IMR-90 (cell line): ENCODE data around the gene CDCP1. TPM values are rescaled to one million over a fixed set of nuclear protein-coding genes. Genes with fewer than 3 reads are reported as not detected.

Experiments
- ATAC-seq: fragments of 200-7000 bp; cut with Tn5 transposase; 2 replicates; pipeline ENCODE4 v1.9.1; 2020; ENCODE audit warnings: low read depth, mild to moderate bottlenecking, moderate library complexity
- BruUV-seq: library from RNA; stranded (reverse); fragments of 400-500 nt; replicated peaks from 2 replicates; lab custom pipeline; 2021; lab: Mats Ljungman, UMichigan
- CTCF ChIA-PET: fragments of 300-600 bp; formaldehyde crosslinking; extraction: SDS; loops from one replicate; lab custom pipeline; 2021; ENCODE audit warnings: antibody characterized with exemption; lab: Yijun Ruan, JAX
- POLR2A ChIA-PET: fragments of 300-600 bp; sonication (Branson Sonifier 250); formaldehyde crosslinking; loops from one replicate; lab custom pipeline; 2022; ENCODE audit warnings: antibody characterized with exemption; ENCODE audit not compliant: unreplicated experiment; lab: Charles Lee
- DNase-seq: peaks from one replicate; pipeline ENCODE4 v3.0.0; 2013
- H2AFZ ChIP-seq: replicated peaks from 2 replicates; pipeline ENCODE3; 2013; ENCODE audit warnings: low read length, mild to moderate bottlenecking; ENCODE audit not compliant: poor library complexity
- H2AK5ac ChIP-seq: 2 replicates; pipeline ENCODE4 v1.6.1; 2013; ENCODE audit warnings: low read depth, low read length, inconsistent platforms
- H2AK9ac ChIP-seq: replicated peaks from 2 replicates; pipeline ENCODE3; 2013; ENCODE audit warnings: mild to moderate bottlenecking, low read depth, low read length, moderate library complexity; ENCODE audit not compliant: poor library complexity
- H2BK120ac ChIP-seq: 2 replicates; pipeline ENCODE4 v1.6.1; 2013; ENCODE audit warnings: low read depth, low read length, inconsistent platforms
- H2BK15ac ChIP-seq: 3 replicates; pipeline ENCODE4 v1.6.1; 2013; ENCODE audit warnings: low read depth, low read length, inconsistent platforms
- H2BK20ac ChIP-seq: 2 replicates; pipeline ENCODE4 v1.6.1; 2013; ENCODE audit warnings: low read depth, mild to moderate bottlenecking, inconsistent platforms, low read length, moderate library complexity
- H2BK5ac ChIP-seq: 2 replicates; pipeline ENCODE4 v1.6.1; 2013; ENCODE audit warnings: mild to moderate bottlenecking, low read depth, low read length, inconsistent platforms; ENCODE audit not compliant: poor library complexity, severe bottlenecking
- H3K14ac ChIP-seq: replicated peaks from 2 replicates; pipeline ENCODE4 v1.6.1; 2013; ENCODE audit warnings: low read depth, low read length, inconsistent platforms
- H3K18ac ChIP-seq: 2 replicates; pipeline ENCODE4 v1.6.1; 2013; ENCODE audit warnings: low read depth, low read length, control low read depth
- H3K23ac ChIP-seq: 2 replicates; pipeline ENCODE4 v1.6.1; 2013; ENCODE audit warnings: low read depth, low read length, inconsistent platforms
- H3K27ac ChIP-seq: 2 replicates; pipeline ENCODE4 v1.5.1; 2013; ENCODE audit warnings: mild to moderate bottlenecking, control low read depth, low read length; ENCODE audit not compliant: insufficient read depth
- H3K27me3 ChIP-seq: 2 replicates; pipeline ENCODE4 v1.6.1; 2013; ENCODE audit warnings: low read length; ENCODE audit not compliant: control insufficient read depth, insufficient read depth
- H3K36me3 ChIP-seq: 2 replicates; pipeline ENCODE4 v1.6.1; 2013; ENCODE audit warnings: low read length, mixed read lengths; ENCODE audit not compliant: control insufficient read depth, insufficient read depth
- H3K4ac ChIP-seq: 2 replicates; pipeline ENCODE4 v1.6.1; 2013; ENCODE audit warnings: low read depth, low read length, inconsistent platforms
- H3K4me1 ChIP-seq: 2 replicates; pipeline ENCODE4 v1.6.1; 2013; ENCODE audit warnings: low read length, mixed read lengths; ENCODE audit not compliant: control insufficient read depth, insufficient read depth
- H3K4me2 ChIP-seq: 2 replicates; pipeline ENCODE4 v1.6.1; 2013; ENCODE audit warnings: low read depth, mild to moderate bottlenecking, control low read depth, low read length, moderate library complexity
- H3K4me3 ChIP-seq: 2 replicates; pipeline ENCODE4 v1.5.1; 2013; ENCODE audit warnings: low read depth, mild to moderate bottlenecking, control low read depth, low read length, moderate library complexity; ENCODE audit not compliant: insufficient read depth
- H3K56ac ChIP-seq: 2 replicates; pipeline ENCODE4 v1.6.1; 2013; ENCODE audit warnings: low read length, inconsistent platforms; ENCODE audit not compliant: insufficient read depth; ENCODE audit errors: extremely low read depth
- H3K79me1 ChIP-seq, 2 experiments: 2 replicates each; pipeline ENCODE4 v1.6.1; 2013; ENCODE audit warnings: low read length in 2 of 2, inconsistent platforms in 1 of 2, low read depth in 1 of 2
- H3K9ac ChIP-seq: 2 replicates; pipeline ENCODE4 v1.6.1; 2013; ENCODE audit warnings: low read depth, low read length, control low read depth
- H3K9me1 ChIP-seq: 2 replicates; pipeline ENCODE4 v1.6.1; 2013; ENCODE audit warnings: low read length, inconsistent platforms; ENCODE audit not compliant: insufficient read depth
- H3K9me3 ChIP-seq: 2 replicates; pipeline ENCODE4 v1.6.1; 2013; ENCODE audit warnings: low read length; ENCODE audit not compliant: control insufficient read depth, insufficient read depth
- H4K20me1 ChIP-seq: 2 replicates; pipeline ENCODE4 v1.6.1; 2013; ENCODE audit warnings: low read length, inconsistent platforms; ENCODE audit not compliant: insufficient read depth
- H4K5ac ChIP-seq: 2 replicates; pipeline ENCODE4 v1.6.1; 2013; ENCODE audit warnings: mild to moderate bottlenecking, low read depth, low read length, control low read depth
- H4K8ac ChIP-seq, 2 experiments: 2 replicates each; pipeline ENCODE4 v1.6.1; 2013; ENCODE audit warnings: low read depth in 2 of 2, low read length in 2 of 2, control low read depth in 1 of 2, inconsistent platforms in 1 of 2
- H4K91ac ChIP-seq: 2 replicates; pipeline ENCODE4 v1.6.1; 2013; ENCODE audit warnings: low read depth, low read length, inconsistent platforms; ENCODE audit not compliant: insufficient read depth
- BHLHE40 ChIP-seq: fragments of 150-350 bp; IDR thresholded peaks from 2 replicates; pipeline ENCODE4 v1.6.1; 2016; ENCODE audit warnings: mild to moderate bottlenecking, low read depth, low read length
- CHD1 ChIP-seq: IDR thresholded peaks from 2 replicates; pipeline ENCODE4 v1.6.1; 2012; ENCODE audit warnings: low read depth, low read length, improper control_type of control experiment
- FOS ChIP-seq: fragments of 150-350 bp; IDR thresholded peaks from 2 replicates; pipeline ENCODE4 v1.6.1; 2016; ENCODE audit warnings: low read depth, low read length
- MAFK ChIP-seq: IDR thresholded peaks from 2 replicates; pipeline ENCODE4 v1.6.1; 2012; ENCODE audit warnings: low read depth, low read length, improper control_type of control experiment
- MXI1 ChIP-seq: IDR thresholded peaks from 2 replicates; pipeline ENCODE4 v1.6.1; 2012; ENCODE audit warnings: low read depth, mild to moderate bottlenecking, low read length, moderate library complexity, borderline replicate concordance
- POLR2A ChIP-seq: IDR thresholded peaks from 2 replicates; pipeline ENCODE4 v1.6.1; 2012; ENCODE audit warnings: mild to moderate bottlenecking, low read depth, low read length
- RAD21 ChIP-seq: IDR thresholded peaks from 2 replicates; pipeline ENCODE4 v1.6.1; 2012; ENCODE audit warnings: low read length, improper control_type of control experiment
- RCOR1 ChIP-seq: IDR thresholded peaks from 2 replicates; pipeline ENCODE4 v1.6.1; 2012; ENCODE audit warnings: mild to moderate bottlenecking, low read length, improper control_type of control experiment; ENCODE audit not compliant: insufficient replicate concordance
- SMC3 ChIP-seq: fragments of 150-350 bp; IDR thresholded peaks from 2 replicates; pipeline ENCODE4 v1.6.1; 2016; ENCODE audit warnings: low read depth, mild to moderate bottlenecking, antibody characterized with exemption, low read length, moderate library complexity
- WGBS, 2 experiments: methylation state at CpG; one replicate each; pipeline versions ENCODE4 v1.1.5 to v1.1.7; 2013; ENCODE audit warnings: missing lambda C conversion rate in 2 of 2; ENCODE audit not compliant: insufficient read length in 1 of 2; ENCODE audit errors: extremely low coverage in 2 of 2; 5-methylcytosine and 5-hydroxymethylcytosine counted together
- dilution Hi-C: fragments of 300-500 bp; cut with HindIII; formaldehyde crosslinking; loops from one replicate; pipeline ENCODE4 v1.14.3; 2018; ENCODE audit warnings: low sequenced_read_pairs; ENCODE audit not compliant: unreplicated experiment
- in situ Hi-C: fragments of 300-500 bp; cut with MboI; formaldehyde crosslinking; loops from 3 replicates; pipeline ENCODE4 v1.14.3; 2019; ENCODE audit warnings: low sequenced_read_pairs, inconsistent platforms, mixed read lengths
- intact Hi-C: fragments of 100-400 bp; cut with micrococcal nuclease; formaldehyde crosslinking; loops from 2 replicates; pipeline ENCODE4 v1.10.0; 2022
- polyA plus RNA-seq, 3 experiments: library from polyadenylated mRNA; depleted of rRNA; stranded (reverse); fragments of >200 nt; gene quantifications; 2 replicates each; pipeline ENCODE4 v1.2.3, GENCODE V29; 2012; ENCODE audit warnings: low replicate concordance in 1 of 3
- total RNA-seq: library from RNA; depleted of rRNA; stranded (reverse); fragments of >200 nt; gene quantifications from 2 replicates; pipeline ENCODE4 v1.2.3, GENCODE V29; 2012
- TF ChIP-seq, protein P1 (sequence below): conservative IDR thresholded peaks from 2 replicates; pipeline ENCODE4 v1.5.1; 2012; ENCODE audit warnings: mild to moderate bottlenecking, low read depth, low read length, improper control_type of control experiment

The CDCP1 gene
- total and polyA plus RNA-seq, 2 of the 4 experiments (the other 2 are of a cell fraction), result 2.5 to 3.8 TPM

- Histone ChIP-seq H3K9me1 (no peaks in the 10 kb centered on the region; the same call in 1 of the 2 replicates), H3K79me1 (0 out of 4 replicates have a peak, but pooled peaks cover 0 to 5% of the 10 kb centered on the region in 2 experiments), H2AFZ (peak overlapping the region; percentile 73), H2AK9ac (no peak overlapping the region), H3K9me3 (no peaks in the 10 kb centered on the region), H3K56ac (no peak overlapping the region), H3K36me3 (no peaks in the 10 kb centered on the region), H3K4me1 (peaks cover 20% of the 10 kb centered on the region), H3K27me3 (no peaks in the 10 kb centered on the region), H3K23ac (no peak overlapping the region), H4K20me1 (no peaks in the 10 kb centered on the region), H2BK5ac (no peak overlapping the region), H4K91ac (no peak overlapping the region), H4K8ac (no peak overlapping the region), H2BK15ac (no peak overlapping the region), H3K18ac (no peak overlapping the region), H3K4ac (no peak overlapping the region), H2BK20ac (peak overlapping the region; percentile 10; the same call in 1 of the 2 replicates), H3K4me2 (no peak overlapping the region), H2BK120ac (no peak overlapping the region), H3K27ac (no peak overlapping the region), H2AK5ac (no peak overlapping the region), H3K9ac (no peak overlapping the region), H3K14ac (no peak overlapping the region), H4K5ac (no peak overlapping the region), H3K4me3 (no peak overlapping the region)
- 20% methylated on average over 1 of the region's 11 CpGs; no CpG with 5 or more reads in 1 of the 2 experiments for WGBS, 2 experiments
- TF ChIP-seq POLR2A (0 out of 2 replicates have a peak, but pooled peaks have one; percentile 44), MAFK (peak; percentile 38; the same call in 1 of the 2 replicates), BHLHE40 (peak; percentile 35; the same call in 1 of the 2 replicates), MXI1 (peak; percentile 79), RCOR1 (no peak), RAD21 (peak; percentile 98), CHD1 (no peak), FOS (no peak), SMC3 (peak; percentile 95)
- TF ChIP-seq, protein P1, sequence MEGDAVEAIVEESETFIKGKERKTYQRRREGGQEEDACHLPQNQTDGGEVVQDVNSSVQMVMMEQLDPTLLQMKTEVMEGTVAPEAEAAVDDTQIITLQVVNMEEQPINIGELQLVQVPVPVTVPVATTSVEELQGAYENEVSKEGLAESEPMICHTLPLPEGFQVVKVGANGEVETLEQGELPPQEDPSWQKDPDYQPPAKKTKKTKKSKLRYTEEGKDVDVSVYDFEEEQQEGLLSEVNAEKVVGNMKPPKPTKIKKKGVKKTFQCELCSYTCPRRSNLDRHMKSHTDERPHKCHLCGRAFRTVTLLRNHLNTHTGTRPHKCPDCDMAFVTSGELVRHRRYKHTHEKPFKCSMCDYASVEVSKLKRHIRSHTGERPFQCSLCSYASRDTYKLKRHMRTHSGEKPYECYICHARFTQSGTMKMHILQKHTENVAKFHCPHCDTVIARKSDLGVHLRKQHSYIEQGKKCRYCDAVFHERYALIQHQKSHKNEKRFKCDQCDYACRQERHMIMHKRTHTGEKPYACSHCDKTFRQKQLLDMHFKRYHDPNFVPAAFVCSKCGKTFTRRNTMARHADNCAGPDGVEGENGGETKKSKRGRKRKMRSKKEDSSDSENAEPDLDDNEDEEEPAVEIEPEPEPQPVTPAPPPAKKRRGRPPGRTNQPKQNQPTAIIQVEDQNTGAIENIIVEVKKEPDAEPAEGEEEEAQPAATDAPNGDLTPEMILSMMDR, result peak; percentile 98
- POLR2A ChIA-PET, result interaction anchor here (0.8 kb wide), 1 partner anchor 186 kb away, joined by 10 read pairs; no protein-coding TSS in a partner anchor
- CTCF ChIA-PET, result interaction anchor here (0.6 to 3.5 kb wide), 7 partner anchors 171 to 622 kb away, joined by 3 to 21 read pairs (median 4); no protein-coding TSS in a partner anchor
- no TSS peak for BruUV-seq
- DNase-seq (peak; percentile 93), ATAC-seq (peak; percentile 70)
- in situ Hi-C loops (loop anchor here (5.0 to 25.0 kb wide), 4 partner anchors 469 to 1049 kb away; no protein-coding TSS in a partner anchor), dilution Hi-C loops (loop anchor here (25.0 kb wide), 1 partner anchor 474 kb away; no protein-coding TSS in a partner anchor), intact Hi-C loops (loop anchor here (1.0 to 10.0 kb wide), 5 partner anchors 470 to 1044 kb away; no protein-coding TSS in a partner anchor)
Observed at GRCh38 chr3:45037720-45038455, 108.3 kb downstream of the CDCP1 start.
